IMR-90 (cell line): Measurements from ENCODE around the gene ADAM33. TPM values are rescaled to one million over a fixed set of nuclear protein-coding genes. Genes with fewer than 3 reads are reported as not detected.

Experiments
- ATAC-seq: fragments of 200-7000 bp; cut with Tn5 transposase; 2 replicates; pipeline ENCODE4 v1.9.1; 2020; ENCODE audit warnings: low read depth, mild to moderate bottlenecking, moderate library complexity
- BruUV-seq: library from RNA; stranded (reverse); fragments of 400-500 nt; replicated peaks from 2 replicates; lab custom pipeline; 2021; lab: Mats Ljungman, UMichigan
- CTCF ChIA-PET: fragments of 300-600 bp; formaldehyde crosslinking; extraction: SDS; loops from one replicate; lab custom pipeline; 2021; ENCODE audit warnings: antibody characterized with exemption; lab: Yijun Ruan, JAX
- POLR2A ChIA-PET: fragments of 300-600 bp; sonication (Branson Sonifier 250); formaldehyde crosslinking; loops from one replicate; lab custom pipeline; 2022; ENCODE audit warnings: antibody characterized with exemption; ENCODE audit not compliant: unreplicated experiment; lab: Charles Lee
- DNase-seq: peaks from one replicate; pipeline ENCODE4 v3.0.0; 2013
- H2AFZ ChIP-seq: replicated peaks from 2 replicates; pipeline ENCODE3; 2013; ENCODE audit warnings: low read length, mild to moderate bottlenecking; ENCODE audit not compliant: poor library complexity
- H2AK5ac ChIP-seq: 2 replicates; pipeline ENCODE4 v1.6.1; 2013; ENCODE audit warnings: low read depth, low read length, inconsistent platforms
- H2AK9ac ChIP-seq: replicated peaks from 2 replicates; pipeline ENCODE3; 2013; ENCODE audit warnings: mild to moderate bottlenecking, low read depth, low read length, moderate library complexity; ENCODE audit not compliant: poor library complexity
- H2BK120ac ChIP-seq: 2 replicates; pipeline ENCODE4 v1.6.1; 2013; ENCODE audit warnings: low read depth, low read length, inconsistent platforms
- H2BK15ac ChIP-seq: 3 replicates; pipeline ENCODE4 v1.6.1; 2013; ENCODE audit warnings: low read depth, low read length, inconsistent platforms
- H2BK20ac ChIP-seq: 2 replicates; pipeline ENCODE4 v1.6.1; 2013; ENCODE audit warnings: low read depth, mild to moderate bottlenecking, inconsistent platforms, low read length, moderate library complexity
- H2BK5ac ChIP-seq: 2 replicates; pipeline ENCODE4 v1.6.1; 2013; ENCODE audit warnings: mild to moderate bottlenecking, low read depth, low read length, inconsistent platforms; ENCODE audit not compliant: poor library complexity, severe bottlenecking
- H3K14ac ChIP-seq: replicated peaks from 2 replicates; pipeline ENCODE4 v1.6.1; 2013; ENCODE audit warnings: low read depth, low read length, inconsistent platforms
- H3K18ac ChIP-seq: 2 replicates; pipeline ENCODE4 v1.6.1; 2013; ENCODE audit warnings: low read depth, low read length, control low read depth
- H3K23ac ChIP-seq: 2 replicates; pipeline ENCODE4 v1.6.1; 2013; ENCODE audit warnings: low read depth, low read length, inconsistent platforms
- H3K27ac ChIP-seq: 2 replicates; pipeline ENCODE4 v1.5.1; 2013; ENCODE audit warnings: mild to moderate bottlenecking, control low read depth, low read length; ENCODE audit not compliant: insufficient read depth
- H3K27me3 ChIP-seq: 2 replicates; pipeline ENCODE4 v1.6.1; 2013; ENCODE audit warnings: low read length; ENCODE audit not compliant: control insufficient read depth, insufficient read depth
- H3K36me3 ChIP-seq: 2 replicates; pipeline ENCODE4 v1.6.1; 2013; ENCODE audit warnings: low read length, mixed read lengths; ENCODE audit not compliant: control insufficient read depth, insufficient read depth
- H3K4ac ChIP-seq: 2 replicates; pipeline ENCODE4 v1.6.1; 2013; ENCODE audit warnings: low read depth, low read length, inconsistent platforms
- H3K4me1 ChIP-seq: 2 replicates; pipeline ENCODE4 v1.6.1; 2013; ENCODE audit warnings: low read length, mixed read lengths; ENCODE audit not compliant: control insufficient read depth, insufficient read depth
- H3K4me2 ChIP-seq: 2 replicates; pipeline ENCODE4 v1.6.1; 2013; ENCODE audit warnings: low read depth, mild to moderate bottlenecking, control low read depth, low read length, moderate library complexity
- H3K4me3 ChIP-seq: 2 replicates; pipeline ENCODE4 v1.5.1; 2013; ENCODE audit warnings: low read depth, mild to moderate bottlenecking, control low read depth, low read length, moderate library complexity; ENCODE audit not compliant: insufficient read depth
- H3K56ac ChIP-seq: 2 replicates; pipeline ENCODE4 v1.6.1; 2013; ENCODE audit warnings: low read length, inconsistent platforms; ENCODE audit not compliant: insufficient read depth; ENCODE audit errors: extremely low read depth
- H3K79me1 ChIP-seq, 2 experiments: 2 replicates each; pipeline ENCODE4 v1.6.1; 2013; ENCODE audit warnings: low read length in 2 of 2, inconsistent platforms in 1 of 2, low read depth in 1 of 2
- H3K9ac ChIP-seq: 2 replicates; pipeline ENCODE4 v1.6.1; 2013; ENCODE audit warnings: low read depth, low read length, control low read depth
- H3K9me1 ChIP-seq: 2 replicates; pipeline ENCODE4 v1.6.1; 2013; ENCODE audit warnings: low read length, inconsistent platforms; ENCODE audit not compliant: insufficient read depth
- H3K9me3 ChIP-seq: 2 replicates; pipeline ENCODE4 v1.6.1; 2013; ENCODE audit warnings: low read length; ENCODE audit not compliant: control insufficient read depth, insufficient read depth
- H4K20me1 ChIP-seq: 2 replicates; pipeline ENCODE4 v1.6.1; 2013; ENCODE audit warnings: low read length, inconsistent platforms; ENCODE audit not compliant: insufficient read depth
- H4K5ac ChIP-seq: 2 replicates; pipeline ENCODE4 v1.6.1; 2013; ENCODE audit warnings: mild to moderate bottlenecking, low read depth, low read length, control low read depth
- H4K8ac ChIP-seq, 2 experiments: 2 replicates each; pipeline ENCODE4 v1.6.1; 2013; ENCODE audit warnings: low read depth in 2 of 2, low read length in 2 of 2, control low read depth in 1 of 2, inconsistent platforms in 1 of 2
- H4K91ac ChIP-seq: 2 replicates; pipeline ENCODE4 v1.6.1; 2013; ENCODE audit warnings: low read depth, low read length, inconsistent platforms; ENCODE audit not compliant: insufficient read depth
- FOS ChIP-seq: fragments of 150-350 bp; IDR thresholded peaks from 2 replicates; pipeline ENCODE4 v1.6.1; 2016; ENCODE audit warnings: low read depth, low read length
- MXI1 ChIP-seq: IDR thresholded peaks from 2 replicates; pipeline ENCODE4 v1.6.1; 2012; ENCODE audit warnings: low read depth, mild to moderate bottlenecking, low read length, moderate library complexity, borderline replicate concordance
- RAD21 ChIP-seq: IDR thresholded peaks from 2 replicates; pipeline ENCODE4 v1.6.1; 2012; ENCODE audit warnings: low read length, improper control_type of control experiment
- SMC3 ChIP-seq: fragments of 150-350 bp; IDR thresholded peaks from 2 replicates; pipeline ENCODE4 v1.6.1; 2016; ENCODE audit warnings: low read depth, mild to moderate bottlenecking, antibody characterized with exemption, low read length, moderate library complexity
- WGBS, 2 experiments: methylation state at CpG; one replicate each; pipeline versions ENCODE4 v1.1.5 to v1.1.7; 2013; ENCODE audit warnings: missing lambda C conversion rate in 2 of 2; ENCODE audit not compliant: insufficient read length in 1 of 2; ENCODE audit errors: extremely low coverage in 2 of 2; 5-methylcytosine and 5-hydroxymethylcytosine counted together
- dilution Hi-C: fragments of 300-500 bp; cut with HindIII; formaldehyde crosslinking; loops from one replicate; pipeline ENCODE4 v1.14.3; 2018; ENCODE audit warnings: low sequenced_read_pairs; ENCODE audit not compliant: unreplicated experiment
- in situ Hi-C: fragments of 300-500 bp; cut with MboI; formaldehyde crosslinking; loops from 3 replicates; pipeline ENCODE4 v1.14.3; 2019; ENCODE audit warnings: low sequenced_read_pairs, inconsistent platforms, mixed read lengths
- intact Hi-C: fragments of 100-400 bp; cut with micrococcal nuclease; formaldehyde crosslinking; loops from 2 replicates; pipeline ENCODE4 v1.10.0; 2022
- polyA plus RNA-seq, 3 experiments: library from polyadenylated mRNA; depleted of rRNA; stranded (reverse); fragments of >200 nt; gene quantifications; 2 replicates each; pipeline ENCODE4 v1.2.3, GENCODE V29; 2012; ENCODE audit warnings: low replicate concordance in 1 of 3
- total RNA-seq: library from RNA; depleted of rRNA; stranded (reverse); fragments of >200 nt; gene quantifications from 2 replicates; pipeline ENCODE4 v1.2.3, GENCODE V29; 2012

ADAM33 gene
- total and polyA plus RNA-seq, 2 of the 4 experiments (the other 2 are of a cell fraction): 0.18 to 1.7 TPM

DNA sequence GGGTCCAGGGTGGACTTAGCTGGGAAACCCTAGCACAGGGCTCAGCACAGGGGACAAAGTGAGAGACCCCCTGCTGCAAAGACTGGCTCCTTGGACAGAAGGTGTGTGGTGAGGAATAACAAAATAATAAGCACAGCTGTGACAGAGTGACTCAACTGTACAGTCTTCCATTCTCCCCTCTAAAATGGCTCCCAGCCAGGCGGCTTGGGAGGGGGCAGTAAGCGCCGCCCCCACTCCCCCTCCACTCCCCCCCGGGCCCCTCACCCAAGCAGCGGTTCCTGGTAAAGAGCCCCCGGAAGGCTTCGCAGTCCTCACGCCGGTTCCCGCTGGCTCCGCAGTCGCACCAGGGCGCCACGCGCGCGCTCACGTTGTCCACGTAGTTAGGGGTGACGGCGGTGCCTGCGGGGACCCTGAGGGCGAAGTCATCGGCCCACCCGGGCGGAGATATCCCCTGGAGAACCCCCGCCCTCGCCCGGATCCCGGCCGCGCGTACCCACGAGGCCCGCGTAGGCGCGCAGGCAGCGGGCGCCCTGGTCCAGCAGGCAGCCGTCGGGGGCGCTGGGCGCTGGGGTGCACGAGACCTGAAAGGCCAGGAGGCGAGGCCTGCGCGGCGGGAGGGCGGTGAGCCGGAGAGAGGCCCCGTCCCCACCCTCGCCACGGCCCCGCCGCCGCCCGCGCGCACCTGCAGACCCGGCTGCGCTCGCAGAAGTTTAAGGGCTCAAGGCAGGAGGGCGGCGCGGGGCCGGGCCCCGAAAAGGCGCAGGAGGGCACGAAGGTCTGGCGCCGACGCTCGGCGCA is 21.3 kb downstream of the ADAM33 start:
- Histone ChIP-seq H3K18ac (no peak overlapping the region), H2AK5ac (no peak overlapping the region), H2BK20ac (no peak overlapping the region), H3K4ac (no peak overlapping the region), H3K79me1 (no peaks in the 10 kb centered on the region), H3K9ac (no peak overlapping the region), H3K4me1 (no peaks in the 10 kb centered on the region), H3K4me3 (no peak overlapping the region), H2BK15ac (no peak overlapping the region), H4K20me1 (0 out of 2 replicates have a peak, but pooled peaks cover 3% of the 10 kb centered on the region), H4K91ac (no peak overlapping the region), H3K36me3 (no peaks in the 10 kb centered on the region), H3K27ac (no peak overlapping the region), H2AFZ (no peak overlapping the region), H3K56ac (no peak overlapping the region), H4K8ac (no peak overlapping the region), H3K4me2 (no peak overlapping the region), H3K14ac (no peak overlapping the region), H3K27me3 (peaks cover 63% of the 10 kb centered on the region), H2AK9ac (no peak overlapping the region), H3K9me3 (peaks cover under 1% of the 10 kb centered on the region; the same call in 1 of the 2 replicates), H4K5ac (no peak overlapping the region), H2BK5ac (no peak overlapping the region), H3K9me1 (no peaks in the 10 kb centered on the region), H2BK120ac (no peak overlapping the region), H3K23ac (no peak overlapping the region)
- in situ Hi-C loops: no loop called here
- ATAC-seq (no peak), DNase-seq (no peak)
- no peak for TF ChIP-seq RAD21
- TF ChIP-seq SMC3: no peak
- no peak for TF ChIP-seq FOS
- TF ChIP-seq MXI1: no peak
- POLR2A ChIA-PET: no interaction called here
- intact Hi-C loops: no loop called here
- WGBS, 2 experiments: 8% methylated on average over 27 of the region's 75 CpGs; no CpG with 5 or more reads in 1 of the 2 experiments
- dilution Hi-C loops: no loop called here
- BruUV-seq: no TSS peak
- CTCF ChIA-PET: no interaction called here
